Left lung (tissue), 10 donors: ENCODE results near the gene SMC1A. TPM values are rescaled to one million over a fixed set of nuclear protein-coding genes. Genes with fewer than 3 reads are reported as not detected.

Source experiments
- ATAC-seq: fragments of 200-7000 bp; cut with Tn5 transposase; one replicate; pipeline ENCODE4 v1.9.1; 2020; ENCODE audit warnings: moderate library complexity
- DNase-seq, 4 donors: peaks; one replicate each; pipeline ENCODE4 v3.0.0-alpha.2; 2013 to 2020
- H3K27ac ChIP-seq, 2 donors: fragments of 200-600 bp; sonication (generic) in 1 of 2; one replicate each; pipeline versions ENCODE4 v1.5.0 to v1.8.0; 2020 to 2021
- H3K27me3 ChIP-seq, 2 donors: fragments of 200-600 bp; sonication (generic) in 1 of 2; one replicate each; pipeline versions ENCODE4 v1.5.0 to v1.8.0; 2020 to 2021
- H3K36me3 ChIP-seq, 2 donors: fragments of 200-600 bp; sonication (generic) in 1 of 2; one replicate each; pipeline versions ENCODE4 v1.5.0 to v1.8.0; 2020 to 2021
- H3K4me1 ChIP-seq, 2 donors: fragments of 200-600 bp; one replicate each; pipeline ENCODE4 v1.8.0; 2021
- H3K4me3 ChIP-seq, 2 donors: fragments of 200-600 bp; sonication (generic) in 1 of 2; one replicate each; pipeline versions ENCODE4 v1.5.0 to v1.8.0; 2020 to 2021; ENCODE audit warnings: mild to moderate bottlenecking in 1 of 2
- H3K9me3 ChIP-seq, 2 donors: fragments of 200-600 bp; sonication (generic) in 1 of 2; one replicate each; pipeline versions ENCODE4 v1.5.0 to v1.8.0; 2020 to 2021
- intact Hi-C, 2 donors: fragments of 100-400 bp; cut with DNase I; formaldehyde crosslinking; loops; one replicate each; pipeline versions ENCODE4 v1.11.2 to v1.14.2; 2022
- polyA plus RNA-seq, 6 donors: library from polyadenylated mRNA; unstranded; fragments of 120-200 nt; gene quantifications; one replicate each; pipeline ENCODE4 v1.2.1, GENCODE V29; 2013; ENCODE audit not compliant: insufficient read length in 6 of 6
- total RNA-seq, 2 donors: library from RNA; stranded (reverse); fragmentation: NEBNext Ultra II Directional; extraction: Animal tissue kit (Norgen Biotek cat#: 25700); gene quantifications; one replicate each; pipeline ENCODE4 v1.2.1, GENCODE V29; 2021
- TF ChIP-seq, protein P1 (sequence below), 2 donors: fragments of 200-600 bp; sonication (generic) in 1 of 2; IDR thresholded peaks; one replicate each; pipeline versions ENCODE4 v1.5.0 to v1.8.0; 2021; ENCODE audit warnings: antibody characterized with exemption in 2 of 2
- donor health status: DM: no; HTN: yes; CAD: no.
- donor health status: DM: no; HTN: no; CAD: no.

SMC1A gene
- total and polyA plus RNA-seq, 8 donors, result 59.6 to 129 (median 96.1) TPM

DNA sequence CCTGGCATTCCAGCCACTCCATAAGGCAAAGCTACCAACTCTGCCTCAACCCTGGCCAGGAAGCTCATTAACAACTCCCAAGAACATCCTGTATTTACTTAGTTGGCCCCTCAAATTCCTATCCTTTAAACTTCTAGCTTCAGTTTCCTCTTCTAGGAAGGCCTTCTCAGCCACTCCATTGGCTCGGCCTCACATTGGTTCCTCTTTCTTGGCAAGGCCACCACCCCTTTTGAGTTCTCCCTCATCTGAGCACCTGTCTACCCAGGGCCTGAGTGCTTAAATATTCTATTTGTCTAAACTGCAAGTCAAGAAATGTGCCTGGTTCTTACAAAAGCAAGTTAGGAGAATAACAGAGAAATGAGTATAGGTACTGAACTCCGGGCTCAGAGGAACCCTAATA, 10.0 kb downstream of the SMC1A start:
- H3K27ac ChIP-seq, result no peak overlapping the region
- TF ChIP-seq, protein P1, sequence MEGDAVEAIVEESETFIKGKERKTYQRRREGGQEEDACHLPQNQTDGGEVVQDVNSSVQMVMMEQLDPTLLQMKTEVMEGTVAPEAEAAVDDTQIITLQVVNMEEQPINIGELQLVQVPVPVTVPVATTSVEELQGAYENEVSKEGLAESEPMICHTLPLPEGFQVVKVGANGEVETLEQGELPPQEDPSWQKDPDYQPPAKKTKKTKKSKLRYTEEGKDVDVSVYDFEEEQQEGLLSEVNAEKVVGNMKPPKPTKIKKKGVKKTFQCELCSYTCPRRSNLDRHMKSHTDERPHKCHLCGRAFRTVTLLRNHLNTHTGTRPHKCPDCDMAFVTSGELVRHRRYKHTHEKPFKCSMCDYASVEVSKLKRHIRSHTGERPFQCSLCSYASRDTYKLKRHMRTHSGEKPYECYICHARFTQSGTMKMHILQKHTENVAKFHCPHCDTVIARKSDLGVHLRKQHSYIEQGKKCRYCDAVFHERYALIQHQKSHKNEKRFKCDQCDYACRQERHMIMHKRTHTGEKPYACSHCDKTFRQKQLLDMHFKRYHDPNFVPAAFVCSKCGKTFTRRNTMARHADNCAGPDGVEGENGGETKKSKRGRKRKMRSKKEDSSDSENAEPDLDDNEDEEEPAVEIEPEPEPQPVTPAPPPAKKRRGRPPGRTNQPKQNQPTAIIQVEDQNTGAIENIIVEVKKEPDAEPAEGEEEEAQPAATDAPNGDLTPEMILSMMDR (IDR thresholded peaks at IDR 0.05), result no peak
- no peaks in the 10 kb centered on the region for H3K9me3 ChIP-seq
- ATAC-seq (no peak), DNase-seq (no peak)
- H3K36me3 ChIP-seq, result peaks cover 0 to 75% of the 10 kb centered on the region in 2 donors
- H3K4me3 ChIP-seq, result no peak overlapping the region
- no peaks in the 10 kb centered on the region for H3K27me3 ChIP-seq
- no peaks in the 10 kb centered on the region for H3K4me1 ChIP-seq
- intact Hi-C loops, result no loop called here

DNA sequence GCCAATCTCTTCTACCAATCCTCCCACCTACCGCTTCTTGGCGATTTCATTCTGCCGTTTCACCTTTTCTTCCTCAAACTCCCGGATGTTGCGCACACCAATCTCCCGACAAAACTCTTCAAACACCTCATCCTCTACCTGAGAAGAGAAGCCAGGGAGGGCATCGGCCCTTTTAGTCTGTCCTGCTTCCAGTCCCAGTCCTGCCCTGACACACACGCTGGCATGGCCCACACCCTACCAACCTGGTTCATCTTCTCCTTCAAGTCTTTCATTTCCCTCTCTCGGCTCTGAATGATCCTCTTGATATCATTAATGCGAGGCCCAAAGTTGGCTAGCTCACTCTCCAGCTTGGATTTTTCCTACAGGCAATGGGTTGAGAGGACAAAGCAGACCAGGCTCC, 18.9 kb downstream of the SMC1A start:
- DNase-seq, result no peak
- Histone ChIP-seq H3K27ac (no peak overlapping the region), H3K27me3 (no peaks in the 10 kb centered on the region), H3K4me1 (no peaks in the 10 kb centered on the region), H3K4me3 (no peak overlapping the region), H3K36me3 (peaks cover 0 to 95% of the 10 kb centered on the region in 2 donors), H3K9me3 (no peaks in the 10 kb centered on the region)
- intact Hi-C loops, result no loop called here
- no peak for ATAC-seq
- TF ChIP-seq, protein P1 (IDR thresholded peaks at IDR 0.05), result no peak

DNA sequence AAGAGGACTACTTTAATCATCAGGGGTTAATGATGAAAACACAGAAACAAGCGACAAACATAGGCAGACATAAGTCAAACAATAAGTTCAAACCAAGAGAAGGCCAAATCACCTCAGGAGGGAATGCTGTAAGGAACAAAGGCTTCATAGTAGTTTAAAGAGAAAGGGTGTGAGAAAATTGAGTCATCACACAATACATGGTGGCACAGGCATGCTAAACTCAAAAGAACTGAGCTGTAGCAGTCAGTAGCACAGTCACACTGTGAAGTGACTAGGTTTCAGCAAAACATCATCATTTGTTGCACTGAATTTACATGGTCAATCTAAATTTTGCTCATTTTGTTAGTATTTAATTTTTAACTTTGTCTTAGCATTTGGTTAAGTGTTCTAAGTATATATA, 24.2 kb downstream of the SMC1A start:
- TF ChIP-seq, protein P1 (IDR thresholded peaks at IDR 0.05), result no peak
- Histone ChIP-seq H3K4me1 (no peaks in the 10 kb centered on the region), H3K27ac (no peak overlapping the region), H3K27me3 (no peaks in the 10 kb centered on the region), H3K4me3 (no peak overlapping the region), H3K36me3 (peaks cover 0 to 90% of the 10 kb centered on the region in 2 donors), H3K9me3 (no peaks in the 10 kb centered on the region)
- intact Hi-C loops, result no loop called here
- ATAC-seq, result no peak
- no peak for DNase-seq

DNA sequence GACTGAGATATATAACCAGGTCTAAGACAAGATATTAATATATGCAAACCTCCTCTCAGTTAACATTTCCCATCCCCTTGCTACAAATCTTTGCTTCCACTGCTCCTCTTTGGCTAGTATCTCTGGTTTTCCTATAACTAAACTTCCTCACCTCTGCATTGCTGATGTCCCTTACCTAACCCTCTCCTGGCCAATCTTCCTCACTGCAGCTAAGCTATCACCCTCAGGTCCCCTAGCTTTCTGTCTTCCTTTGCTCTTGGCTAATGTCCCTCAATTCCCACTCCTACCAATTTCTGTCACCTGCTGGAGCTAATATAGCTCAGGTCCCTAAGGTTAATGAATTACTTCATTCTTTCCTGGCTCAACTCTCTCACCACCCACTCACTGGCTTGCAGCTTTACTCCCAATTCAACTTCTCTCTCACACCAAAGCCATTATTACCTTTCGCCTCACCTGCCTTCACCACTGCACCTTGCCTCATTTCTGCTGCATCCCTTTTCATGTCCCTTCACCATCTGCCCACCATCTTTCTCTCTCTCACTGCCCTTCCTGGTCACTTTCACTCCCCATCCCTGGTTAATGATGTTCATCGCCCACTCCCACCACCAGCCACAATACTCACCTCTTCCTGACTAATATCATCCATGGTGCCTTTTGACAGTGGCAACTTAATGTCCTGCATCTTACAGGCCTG, 26.7 kb downstream of the SMC1A start:
- TF ChIP-seq, protein P1 (IDR thresholded peaks at IDR 0.05), result no peak
- intact Hi-C loops, result no loop called here
- no peaks in the 10 kb centered on the region for H3K27me3 ChIP-seq
- H3K27ac ChIP-seq, result no peak overlapping the region
- no peak overlapping the region for H3K4me3 ChIP-seq
- H3K36me3 ChIP-seq, result peaks cover 0 to 88% of the 10 kb centered on the region in 2 donors
- no peak for DNase-seq
- H3K9me3 ChIP-seq, result no peaks in the 10 kb centered on the region
- no peak for ATAC-seq
- no peaks in the 10 kb centered on the region for H3K4me1 ChIP-seq

DNA sequence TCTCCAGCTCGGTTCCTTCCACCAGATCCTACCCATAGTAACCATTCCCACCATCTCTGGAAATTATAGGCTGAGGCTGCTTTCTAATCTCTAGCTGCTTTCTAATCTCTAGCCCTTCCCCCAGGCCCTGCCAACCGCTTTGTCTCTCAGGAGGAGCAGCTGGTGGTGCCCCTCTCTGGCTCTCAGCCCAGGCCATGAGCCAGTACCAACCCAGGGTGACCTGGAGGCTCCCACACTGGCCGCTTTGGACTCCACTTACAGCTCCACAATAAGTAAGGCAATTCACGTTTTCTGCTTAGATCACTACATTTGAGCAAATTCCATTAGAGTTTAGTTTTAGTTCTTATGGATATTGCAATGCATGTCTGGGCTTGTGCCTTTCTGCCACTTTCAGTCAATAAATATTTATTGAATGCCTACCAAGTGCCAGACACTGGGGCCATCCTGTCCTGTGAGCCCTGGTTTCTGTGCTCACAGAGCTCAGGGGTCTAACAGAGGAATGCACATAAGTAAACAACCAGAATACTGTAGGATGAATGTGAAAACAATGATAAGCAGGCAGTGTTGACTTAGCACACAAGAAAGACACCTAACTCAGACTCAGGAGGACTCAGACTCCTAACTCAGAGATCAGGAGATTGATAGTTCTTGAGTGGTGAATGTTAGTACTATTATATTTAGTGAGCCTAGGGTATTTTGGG, 38.9 kb downstream of the SMC1A start:
- Histone ChIP-seq H3K4me3 (no peak overlapping the region), H3K36me3 (peaks cover 0 to 70% of the 10 kb centered on the region in 2 donors), H3K9me3 (no peaks in the 10 kb centered on the region), H3K4me1 (no peaks in the 10 kb centered on the region), H3K27ac (no peak overlapping the region), H3K27me3 (no peaks in the 10 kb centered on the region)
- ATAC-seq, result no peak
- DNase-seq, result no peak
- TF ChIP-seq, protein P1 (IDR thresholded peaks at IDR 0.05), result no peak
- intact Hi-C loops, result no loop called here
